ENCODE measurements around the gene CCBE1. TPM values are rescaled to one million over a fixed set of nuclear protein-coding genes. Genes with fewer than 3 reads are reported as not detected.

CCBE1 gene
- total RNA-seq, 1 donor from 2014 or later = 14.0 TPM

DNA sequence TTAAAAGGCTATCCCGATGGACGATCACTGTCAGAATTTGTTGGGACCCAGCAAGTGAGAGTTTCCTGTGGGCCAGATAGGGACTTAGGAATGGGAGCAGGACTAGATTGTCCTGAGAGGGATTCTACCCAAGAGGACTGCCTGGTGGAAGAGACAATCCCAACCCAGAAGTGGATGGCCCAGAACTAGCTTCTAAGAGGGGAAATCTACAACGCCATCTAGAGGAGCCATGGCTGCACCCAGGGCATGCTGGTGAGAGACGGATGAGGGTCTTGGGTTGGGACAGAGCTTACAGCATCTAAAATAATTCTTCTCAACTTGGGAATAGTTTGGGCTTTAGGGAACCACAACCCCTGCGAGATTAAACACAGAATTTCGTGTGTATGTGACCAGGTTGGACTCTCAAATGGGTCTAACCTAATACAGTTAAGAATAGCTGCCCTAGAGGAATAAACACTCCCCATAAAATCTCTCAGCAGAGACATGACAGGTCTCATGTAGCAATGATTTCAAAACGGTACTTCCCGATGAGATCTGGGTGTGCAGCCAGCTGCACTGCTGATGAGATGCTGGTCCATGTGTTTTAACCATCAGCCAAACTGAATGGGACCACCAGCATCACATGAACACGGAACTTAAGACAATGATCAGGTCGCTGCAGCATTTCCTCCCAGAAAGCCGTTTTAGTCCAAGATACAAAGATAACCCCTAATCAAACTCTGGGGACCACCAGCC lies 50.8 kb downstream of the CCBE1 start:
- Histone ChIP-seq H3K36me3 (no peaks in the 10 kb centered on the region), H3K4me1 (no peaks in the 10 kb centered on the region), H3K9me3 (no peaks in the 10 kb centered on the region), H3K27me3 (ENCODE audit: low read depth) (no peaks in the 10 kb centered on the region), H3K4me3 (no peak overlapping the region), H3K27ac (no peak overlapping the region)
- TF ChIP-seq, protein P1, sequence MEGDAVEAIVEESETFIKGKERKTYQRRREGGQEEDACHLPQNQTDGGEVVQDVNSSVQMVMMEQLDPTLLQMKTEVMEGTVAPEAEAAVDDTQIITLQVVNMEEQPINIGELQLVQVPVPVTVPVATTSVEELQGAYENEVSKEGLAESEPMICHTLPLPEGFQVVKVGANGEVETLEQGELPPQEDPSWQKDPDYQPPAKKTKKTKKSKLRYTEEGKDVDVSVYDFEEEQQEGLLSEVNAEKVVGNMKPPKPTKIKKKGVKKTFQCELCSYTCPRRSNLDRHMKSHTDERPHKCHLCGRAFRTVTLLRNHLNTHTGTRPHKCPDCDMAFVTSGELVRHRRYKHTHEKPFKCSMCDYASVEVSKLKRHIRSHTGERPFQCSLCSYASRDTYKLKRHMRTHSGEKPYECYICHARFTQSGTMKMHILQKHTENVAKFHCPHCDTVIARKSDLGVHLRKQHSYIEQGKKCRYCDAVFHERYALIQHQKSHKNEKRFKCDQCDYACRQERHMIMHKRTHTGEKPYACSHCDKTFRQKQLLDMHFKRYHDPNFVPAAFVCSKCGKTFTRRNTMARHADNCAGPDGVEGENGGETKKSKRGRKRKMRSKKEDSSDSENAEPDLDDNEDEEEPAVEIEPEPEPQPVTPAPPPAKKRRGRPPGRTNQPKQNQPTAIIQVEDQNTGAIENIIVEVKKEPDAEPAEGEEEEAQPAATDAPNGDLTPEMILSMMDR (IDR thresholded peaks at IDR 0.05) = no peak
- ATAC-seq = no peak
- intact Hi-C loops (cut with DNase I) = no loop called here
- no peak for DNase-seq

DNA sequence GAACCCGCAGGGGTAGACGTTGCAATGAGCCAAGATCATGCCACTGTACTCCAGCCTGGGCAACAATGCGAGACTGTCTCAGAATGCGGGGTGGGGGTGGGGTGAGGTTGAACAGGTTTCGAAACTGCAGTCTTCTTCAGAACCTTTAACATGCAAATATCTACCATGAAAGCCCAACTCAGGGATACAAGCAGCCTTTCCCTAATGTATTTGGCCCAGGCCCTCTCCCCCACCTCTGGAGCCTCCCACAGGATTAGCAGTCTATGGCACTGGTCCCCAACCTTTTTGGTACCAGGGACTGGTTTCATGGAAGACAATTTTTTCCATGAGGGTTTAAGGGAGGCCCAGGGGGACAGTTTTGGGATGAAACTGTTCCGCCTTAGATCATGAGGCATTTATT lies 53.5 kb downstream of the CCBE1 start:
- DNase-seq = no peak
- Histone ChIP-seq H3K36me3 (no peaks in the 10 kb centered on the region), H3K27me3 (ENCODE audit: low read depth) (no peaks in the 10 kb centered on the region), H3K4me3 (no peak overlapping the region), H3K9me3 (no peaks in the 10 kb centered on the region), H3K27ac (no peak overlapping the region), H3K4me1 (no peaks in the 10 kb centered on the region)
- intact Hi-C loops (cut with DNase I) = no loop called here
- TF ChIP-seq, protein P1 (IDR thresholded peaks at IDR 0.05) = no peak
- no peak for ATAC-seq

DNA sequence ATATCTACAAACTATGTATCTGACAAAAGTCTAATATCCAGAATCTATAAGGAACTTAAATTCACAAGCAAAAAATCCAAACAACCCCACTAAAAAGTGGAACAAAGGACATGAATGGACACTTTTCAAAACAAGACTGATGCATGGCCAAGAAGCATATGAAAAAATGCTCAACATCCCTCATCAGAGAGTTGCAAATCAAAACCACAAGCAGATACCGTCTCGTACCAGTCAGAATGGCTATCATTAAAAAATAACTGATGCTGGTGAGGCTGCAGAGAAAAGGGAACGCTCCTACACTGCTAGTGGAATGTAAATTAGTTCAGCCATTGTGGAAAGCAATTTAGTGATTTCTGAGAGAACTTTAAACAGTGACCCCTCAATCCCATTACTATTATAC lies 56.5 kb downstream of the CCBE1 start:
- no peaks in the 10 kb centered on the region for H3K4me1 ChIP-seq
- no peak for ATAC-seq
- H3K4me3 ChIP-seq = no peak overlapping the region
- H3K36me3 ChIP-seq = no peaks in the 10 kb centered on the region
- intact Hi-C loops (cut with DNase I) = no loop called here
- TF ChIP-seq, protein P1 (IDR thresholded peaks at IDR 0.05) = no peak
- no peak overlapping the region for H3K27ac ChIP-seq
- H3K9me3 ChIP-seq = no peaks in the 10 kb centered on the region
- H3K27me3 ChIP-seq (ENCODE audit: low read depth) = no peaks in the 10 kb centered on the region
- DNase-seq = no peak

DNA sequence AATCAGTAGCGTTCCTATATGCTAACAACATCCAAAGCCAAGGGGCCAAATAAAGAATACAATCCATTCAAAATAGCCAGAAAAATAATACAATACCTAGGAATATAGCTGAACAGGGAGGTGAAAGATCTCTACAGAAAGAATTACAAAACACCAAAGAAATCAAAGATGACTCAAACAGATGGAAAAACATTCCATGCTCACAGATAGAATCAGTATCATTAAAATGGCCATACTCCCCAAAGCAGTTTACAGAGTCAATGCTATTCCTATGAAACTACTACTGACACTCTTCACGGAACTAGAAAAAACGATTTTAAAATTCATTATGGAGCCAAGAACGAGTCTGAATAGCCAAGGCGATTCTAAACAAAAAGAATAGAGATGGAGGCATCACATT lies 57.4 kb downstream of the CCBE1 start:
- Histone ChIP-seq H3K9me3 (no peaks in the 10 kb centered on the region), H3K27me3 (ENCODE audit: low read depth) (no peaks in the 10 kb centered on the region), H3K36me3 (no peaks in the 10 kb centered on the region), H3K4me1 (no peaks in the 10 kb centered on the region), H3K4me3 (no peak overlapping the region), H3K27ac (no peak overlapping the region)
- intact Hi-C loops (cut with DNase I) = no loop called here
- TF ChIP-seq, protein P1 (IDR thresholded peaks at IDR 0.05) = no peak
- ATAC-seq (no peak), DNase-seq (no peak)

DNA sequence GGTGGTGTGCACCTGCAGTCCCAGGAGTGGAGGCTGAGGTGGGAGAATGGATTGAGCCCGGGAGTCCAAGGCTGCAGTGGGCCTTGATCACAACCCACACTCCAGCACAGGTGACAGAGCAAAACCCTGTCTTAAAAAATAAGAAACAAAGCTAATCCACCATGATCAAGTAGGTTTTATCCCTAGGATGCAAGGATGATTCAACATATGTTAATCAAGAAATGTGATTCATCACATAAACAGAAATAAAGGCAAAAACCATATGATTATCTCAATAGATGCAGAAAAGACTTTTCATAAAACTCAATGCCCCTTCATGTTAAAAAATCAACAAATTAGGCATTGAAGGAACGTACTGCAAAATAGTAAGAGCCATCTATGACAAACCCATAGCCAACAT lies 58.1 kb downstream of the CCBE1 start:
- Histone ChIP-seq H3K27ac (no peak overlapping the region), H3K27me3 (ENCODE audit: low read depth) (no peaks in the 10 kb centered on the region), H3K9me3 (no peaks in the 10 kb centered on the region), H3K4me3 (no peak overlapping the region), H3K4me1 (no peaks in the 10 kb centered on the region), H3K36me3 (no peaks in the 10 kb centered on the region)
- intact Hi-C loops (cut with DNase I) = no loop called here
- TF ChIP-seq, protein P1 (IDR thresholded peaks at IDR 0.05) = no peak
- ATAC-seq (no peak), DNase-seq (no peak)

All from lower lobe of right lung (tissue), 2 donors.